ENCODE measurements around the gene PRR33. TPM values are rescaled to one million over a fixed set of nuclear protein-coding genes. Genes with fewer than 3 reads are reported as not detected.

Gene PRR33
- polyA plus RNA-seq, 3 donors = 0.04 to 0.07 (median 0.07) TPM

GRCh38 chr11:1866776-1867175, 24.9 kb downstream of the PRR33 start:
- no peak for DNase-seq (ENCODE audit: low read depth in 3 of 3, low spot score in 2 of 3)

DNA sequence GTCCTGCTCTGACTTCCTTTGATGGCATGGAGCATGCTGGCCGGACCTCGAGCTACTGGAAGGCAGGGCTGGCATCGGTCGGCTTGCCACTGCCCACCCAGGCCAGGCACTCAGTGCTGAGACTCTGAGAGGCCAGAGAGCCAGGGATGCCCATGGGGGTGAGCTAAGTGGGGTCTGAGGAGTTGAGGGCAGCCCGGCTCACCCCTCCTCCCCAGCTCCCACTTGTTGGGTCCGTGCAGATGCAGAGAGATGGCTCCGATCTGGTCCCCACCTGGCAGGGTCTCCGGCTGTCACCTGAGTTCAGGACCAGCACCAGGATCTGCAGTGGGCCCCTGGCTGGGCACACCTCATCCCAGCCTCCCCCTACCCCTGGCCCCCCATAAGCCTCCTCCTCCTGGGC, 25.5 kb downstream of the PRR33 start:
- DNase-seq (ENCODE audit: low read depth in 3 of 3, low spot score in 2 of 3) = no peak

DNA sequence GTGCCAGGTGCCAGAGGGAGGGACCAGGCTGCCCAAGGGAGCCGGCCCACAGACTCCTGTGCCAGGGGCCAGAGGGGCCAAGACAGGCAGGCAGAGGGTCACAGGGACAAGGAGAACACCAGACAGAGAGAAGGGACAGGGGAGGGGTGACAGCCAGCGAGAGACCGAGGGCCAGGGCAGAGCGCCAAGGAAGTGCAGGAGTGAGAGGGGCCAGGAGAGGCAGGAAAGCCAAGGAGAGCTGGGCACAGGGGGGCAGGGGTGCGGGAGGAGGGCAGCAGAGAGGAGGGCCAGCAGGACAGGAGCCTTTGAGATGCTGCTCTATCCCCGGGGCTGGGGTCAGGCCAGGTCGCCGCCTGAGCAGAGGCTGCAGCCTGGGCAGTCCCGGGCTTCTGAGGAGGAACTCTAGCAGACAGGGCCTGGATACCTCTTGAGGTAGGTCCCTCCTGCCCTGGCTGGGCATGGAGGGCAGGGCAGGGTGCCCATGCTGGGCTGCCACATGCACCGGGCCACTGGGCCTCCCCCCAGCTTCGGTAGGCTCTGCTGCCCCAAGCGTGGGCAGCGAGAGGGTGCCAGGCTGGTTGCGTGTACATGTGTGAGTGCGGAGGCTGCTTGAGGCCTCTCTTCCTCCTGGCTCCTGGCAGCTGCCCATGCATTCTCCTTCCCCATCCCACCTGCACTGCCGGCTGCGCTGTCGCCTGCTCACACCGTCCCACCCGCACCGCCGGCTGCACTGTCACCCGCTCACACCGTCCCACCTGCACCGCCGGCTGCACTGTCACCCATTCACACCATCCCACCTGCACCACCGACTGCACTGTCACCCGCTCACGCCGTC, 26.6 kb downstream of the PRR33 start:
- DNase-seq (ENCODE audit: low read depth in 3 of 3, low spot score in 2 of 3) = no peak

DNA sequence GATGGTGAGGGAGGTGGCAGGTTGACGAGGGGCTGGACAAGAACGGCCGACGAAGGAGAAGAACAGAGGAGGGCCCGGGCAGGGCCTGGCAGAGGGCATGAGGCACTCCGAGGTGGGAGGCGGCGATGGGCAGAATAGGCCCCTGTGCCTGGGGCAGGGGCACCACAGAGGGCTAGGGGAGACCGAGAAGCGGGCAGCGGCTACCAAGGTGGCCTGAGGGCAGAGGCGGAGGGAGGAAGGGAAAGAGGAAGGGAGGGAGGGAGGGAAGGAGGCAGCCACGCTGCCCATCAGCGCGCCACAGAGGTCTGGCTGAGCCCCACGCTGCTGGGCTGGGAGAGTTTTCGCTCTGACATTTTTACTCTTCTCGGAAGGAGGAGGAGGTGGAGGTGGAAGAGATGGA, 27.5 kb downstream of the PRR33 start:
- no peak for DNase-seq (ENCODE audit: low read depth in 3 of 3, low spot score in 2 of 3)

GRCh38 chr11:1863352-1864216, 28.1 kb downstream of the PRR33 start:
- peak in 2 of 3 donors; percentile 59 to 72 for DNase-seq (ENCODE audit: low read depth in 3 of 3, low spot score in 2 of 3)

DNA sequence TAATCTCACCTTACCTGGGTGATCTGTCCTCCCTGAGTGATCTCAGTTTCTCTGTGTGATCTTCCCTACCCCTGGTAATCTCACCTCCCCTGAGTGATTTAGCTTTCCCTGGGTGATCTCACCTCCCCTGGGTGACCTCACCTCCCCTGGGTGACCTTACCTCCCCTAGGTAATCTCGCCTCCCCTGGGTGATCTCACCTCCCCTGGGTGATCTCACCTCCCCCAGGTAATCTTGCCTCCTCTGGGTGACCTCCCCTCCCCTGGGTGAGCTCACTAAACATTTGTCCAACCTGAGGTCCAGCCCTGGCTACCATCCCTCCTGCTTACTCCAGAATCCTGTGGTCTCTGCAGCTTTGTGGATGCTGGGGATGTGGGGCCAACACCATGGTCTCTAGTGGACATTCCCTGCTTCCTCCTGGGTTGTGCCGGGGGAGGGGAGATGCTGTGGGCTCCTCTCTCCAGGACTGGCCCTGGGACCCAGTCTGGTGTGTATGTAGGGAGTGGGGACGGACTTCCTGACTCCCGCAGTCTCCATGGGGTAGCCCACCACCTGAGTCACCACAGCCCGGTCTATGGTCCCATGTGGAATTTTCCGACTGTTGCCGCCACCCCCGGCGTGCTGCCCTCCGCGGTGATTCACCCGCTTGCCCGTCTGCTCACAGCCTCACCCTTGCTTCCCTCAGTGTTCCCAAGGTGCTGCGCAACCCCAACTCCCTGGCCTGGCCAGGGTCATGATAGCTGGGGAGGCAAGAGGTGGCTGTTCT, 28.9 kb downstream of the PRR33 start:
- no peak for DNase-seq (ENCODE audit: low read depth in 3 of 3, low spot score in 2 of 3)

DNA sequence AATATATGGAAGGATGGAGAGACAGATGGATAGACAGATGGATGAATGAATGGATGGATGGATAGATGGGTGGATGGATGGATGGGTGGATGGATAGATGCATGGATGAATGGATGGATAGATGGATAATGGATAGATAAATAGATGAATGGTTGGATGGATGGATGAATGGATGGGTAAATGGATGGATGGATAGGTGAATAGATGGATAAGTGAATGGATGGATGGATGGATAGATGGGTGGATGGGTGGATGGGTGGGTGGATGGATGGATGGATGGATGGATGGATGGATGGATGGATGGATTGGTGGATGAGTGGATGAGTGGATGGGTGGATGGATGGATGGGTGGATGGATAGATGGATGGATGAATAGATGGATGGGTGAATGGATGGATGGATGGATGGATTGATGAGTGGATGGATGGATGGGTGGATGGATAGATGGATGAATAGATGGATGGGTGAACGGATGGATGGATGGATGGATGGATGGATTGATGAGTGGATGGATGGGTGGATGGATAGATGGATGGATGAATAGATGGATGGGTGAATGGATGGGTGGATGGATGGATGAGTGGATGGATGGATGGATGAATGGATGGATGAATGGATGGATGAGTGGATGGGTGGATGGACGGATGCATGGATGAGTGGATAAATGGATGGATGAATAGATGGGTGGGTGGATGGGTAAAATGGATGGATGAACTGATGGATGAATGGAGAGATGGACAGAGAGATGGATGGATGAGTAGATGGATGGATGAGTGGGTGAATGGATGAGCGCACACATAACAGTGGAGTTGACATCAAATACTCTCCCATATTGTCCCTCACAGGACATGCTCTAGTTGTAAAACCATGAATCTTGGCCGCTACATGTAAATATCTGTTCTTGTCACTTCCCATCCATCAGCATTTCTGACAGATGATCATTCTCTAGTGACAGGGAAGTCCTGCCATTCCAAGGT, 30.0 kb downstream of the PRR33 start:
- no peak for DNase-seq (ENCODE audit: low read depth in 3 of 3, low spot score in 2 of 3)

- DNase-seq (ENCODE audit: low read depth in 3 of 3, low spot score in 2 of 3) = no peak
Observed at GRCh38 chr11:1860108-1860507, 31.6 kb downstream of the PRR33 start.

GRCh38 chr11:1859004-1859403, 32.7 kb downstream of the PRR33 start:
- no peak for DNase-seq (ENCODE audit: low read depth in 3 of 3, low spot score in 2 of 3)

GRCh38 chr11:1858576-1858975, 33.1 kb downstream of the PRR33 start:
- DNase-seq (ENCODE audit: low read depth in 3 of 3, low spot score in 2 of 3) = no peak

- DNase-seq (ENCODE audit: low read depth in 3 of 3, low spot score in 2 of 3) = no peak
Observed at GRCh38 chr11:1858154-1858553, 33.5 kb downstream of the PRR33 start.

DNA sequence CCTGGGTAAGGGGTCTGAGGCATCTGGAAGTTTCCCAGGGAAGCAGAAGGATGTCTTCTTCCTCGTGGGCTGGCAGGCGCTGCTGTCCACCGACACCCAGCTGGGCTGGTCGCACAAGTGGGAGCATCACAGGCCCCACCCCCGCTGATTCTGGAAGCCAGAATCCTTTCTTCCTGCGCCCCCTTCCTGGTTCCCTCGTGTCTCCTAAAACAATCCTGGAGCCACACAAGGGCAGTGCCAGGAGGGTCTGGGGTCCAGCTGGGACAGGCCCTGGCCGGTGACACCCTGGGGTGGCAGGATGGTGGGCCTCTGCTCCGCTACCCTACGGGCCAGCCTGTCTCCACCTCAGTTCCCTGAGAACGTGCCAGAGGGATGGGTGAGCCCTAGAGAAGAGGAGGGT, 34.6 kb downstream of the PRR33 start:
- DNase-seq (ENCODE audit: low read depth in 3 of 3, low spot score in 2 of 3) = no peak

- DNase-seq (ENCODE audit: low read depth in 3 of 3, low spot score in 2 of 3) = no peak
Observed at GRCh38 chr11:1856306-1857005, 35.2 kb downstream of the PRR33 start.

DNA sequence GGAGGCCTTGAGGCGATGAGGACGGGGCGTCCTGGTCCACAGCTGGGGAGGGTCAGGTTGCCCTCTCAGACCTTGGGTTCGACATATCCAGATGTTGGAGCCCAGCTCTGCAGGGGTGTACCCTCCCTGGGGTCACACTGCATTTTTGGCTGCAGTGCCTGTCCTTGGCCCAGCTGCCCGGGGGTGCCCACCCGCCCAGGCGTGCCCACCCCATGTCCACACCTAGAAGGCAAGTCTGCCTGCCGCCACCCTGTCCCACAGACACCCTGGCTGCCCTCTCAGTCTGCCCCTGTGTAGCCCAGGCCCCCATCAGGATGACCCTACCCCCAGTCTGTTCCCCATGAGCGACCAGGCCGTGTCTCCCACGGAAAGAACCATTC, 35.8 kb downstream of the PRR33 start:
- no peak for DNase-seq (ENCODE audit: low read depth in 3 of 3, low spot score in 2 of 3)

DNA sequence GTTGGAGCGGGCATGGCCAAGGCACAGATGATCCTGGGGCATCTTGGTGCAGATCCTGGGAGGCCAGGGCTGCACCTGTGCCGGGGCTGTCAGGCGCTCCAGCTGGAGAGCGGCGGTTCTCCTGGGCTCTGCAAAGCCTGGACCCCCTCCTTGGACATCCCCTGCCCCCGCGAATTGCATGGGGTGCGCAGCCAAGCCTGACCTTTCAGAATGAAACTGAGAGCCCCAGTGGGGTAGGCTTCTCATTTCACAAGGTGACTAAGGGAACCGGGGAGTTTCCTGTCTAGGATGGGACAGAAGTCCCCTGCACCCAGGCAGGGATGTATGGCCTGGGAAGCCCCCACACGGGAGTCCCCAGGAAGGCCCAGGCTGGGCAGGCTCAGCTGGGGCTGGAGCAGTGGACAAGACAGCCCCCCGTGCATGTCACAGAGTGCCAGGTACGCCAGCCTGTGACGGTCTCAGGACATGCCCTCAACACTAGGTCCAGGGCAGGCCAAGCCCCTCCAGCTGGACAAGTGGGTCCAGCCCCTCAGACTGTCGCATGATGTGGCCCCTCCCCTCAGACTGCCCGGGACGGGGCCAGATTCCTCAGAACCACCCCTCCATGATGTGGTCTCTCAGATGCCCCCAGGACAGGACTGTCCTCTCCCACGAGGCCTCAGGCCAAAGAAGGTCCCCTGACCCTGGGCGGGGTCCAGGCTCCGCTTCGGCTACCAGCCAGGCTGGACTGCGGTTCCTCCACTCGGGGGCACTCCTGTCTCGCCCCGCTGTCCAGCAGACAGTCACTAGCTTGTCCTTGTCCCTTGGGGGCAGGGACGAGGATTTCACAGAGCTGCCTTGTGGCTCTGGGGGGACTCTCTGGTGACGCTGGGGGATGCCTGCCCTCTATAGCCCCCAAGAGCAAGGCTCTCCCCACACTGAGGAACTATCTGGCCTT, 36.5 kb downstream of the PRR33 start:
- no peak for DNase-seq (ENCODE audit: low read depth in 3 of 3, low spot score in 2 of 3)

- no peak for DNase-seq (ENCODE audit: low read depth in 3 of 3, low spot score in 2 of 3)
Observed at GRCh38 chr11:1854132-1854948, 37.4 kb downstream of the PRR33 start.

- DNase-seq (ENCODE audit: low read depth in 3 of 3, low spot score in 2 of 3) = no peak
Observed at GRCh38 chr11:1853376-1854131, 38.1 kb downstream of the PRR33 start.

Measured in right renal cortex interstitium (tissue), 3 donors.